ENCODE measurements around the gene RAP1GAP2. TPM values are rescaled to one million over a fixed set of nuclear protein-coding genes. Genes with fewer than 3 reads are reported as not detected.
A peak's percentile ranks its signal among the peaks of the same experiment; 100 is the strongest.

Gene RAP1GAP2
- total RNA-seq, 1 donor from 2014 or later = 30.4 TPM

DNA sequence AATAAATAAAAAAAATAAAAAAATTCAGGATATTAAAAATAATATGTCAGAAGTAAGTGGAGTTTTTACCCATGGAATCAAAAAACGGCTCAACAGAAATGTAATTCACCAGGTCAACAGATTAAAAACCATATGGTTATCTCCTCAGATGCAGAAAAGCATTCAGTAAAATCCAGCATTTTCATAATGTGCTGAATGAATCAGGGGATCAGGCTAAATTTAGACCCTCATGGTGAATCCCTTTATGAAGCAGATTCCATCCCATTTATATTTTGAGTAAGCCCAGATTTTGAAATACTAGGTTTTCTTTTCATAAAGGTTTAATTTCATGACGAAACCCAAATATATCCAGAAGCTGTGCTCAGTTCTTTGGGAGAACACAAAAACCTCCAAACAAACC is 182.8 kb downstream of the RAP1GAP2 start:
- TF ChIP-seq, protein P1, sequence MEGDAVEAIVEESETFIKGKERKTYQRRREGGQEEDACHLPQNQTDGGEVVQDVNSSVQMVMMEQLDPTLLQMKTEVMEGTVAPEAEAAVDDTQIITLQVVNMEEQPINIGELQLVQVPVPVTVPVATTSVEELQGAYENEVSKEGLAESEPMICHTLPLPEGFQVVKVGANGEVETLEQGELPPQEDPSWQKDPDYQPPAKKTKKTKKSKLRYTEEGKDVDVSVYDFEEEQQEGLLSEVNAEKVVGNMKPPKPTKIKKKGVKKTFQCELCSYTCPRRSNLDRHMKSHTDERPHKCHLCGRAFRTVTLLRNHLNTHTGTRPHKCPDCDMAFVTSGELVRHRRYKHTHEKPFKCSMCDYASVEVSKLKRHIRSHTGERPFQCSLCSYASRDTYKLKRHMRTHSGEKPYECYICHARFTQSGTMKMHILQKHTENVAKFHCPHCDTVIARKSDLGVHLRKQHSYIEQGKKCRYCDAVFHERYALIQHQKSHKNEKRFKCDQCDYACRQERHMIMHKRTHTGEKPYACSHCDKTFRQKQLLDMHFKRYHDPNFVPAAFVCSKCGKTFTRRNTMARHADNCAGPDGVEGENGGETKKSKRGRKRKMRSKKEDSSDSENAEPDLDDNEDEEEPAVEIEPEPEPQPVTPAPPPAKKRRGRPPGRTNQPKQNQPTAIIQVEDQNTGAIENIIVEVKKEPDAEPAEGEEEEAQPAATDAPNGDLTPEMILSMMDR (conservative IDR thresholded peaks at IDR 0.05; ENCODE audit: low read depth, low read length) = no peak
- no peak overlapping the region for H3K4me3 ChIP-seq (ENCODE audit: low read depth, low read length)
- no peak for DNase-seq (ENCODE audit: low read depth)

- no peak overlapping the region for H3K4me3 ChIP-seq (ENCODE audit: low read depth, low read length)
- DNase-seq (ENCODE audit: low read depth) = no peak
- TF ChIP-seq, protein P1 (conservative IDR thresholded peaks at IDR 0.05; ENCODE audit: low read depth, low read length) = no peak
Measured at GRCh38 chr17:2980211-2980903, 184.1 kb downstream of the RAP1GAP2 start.

DNA sequence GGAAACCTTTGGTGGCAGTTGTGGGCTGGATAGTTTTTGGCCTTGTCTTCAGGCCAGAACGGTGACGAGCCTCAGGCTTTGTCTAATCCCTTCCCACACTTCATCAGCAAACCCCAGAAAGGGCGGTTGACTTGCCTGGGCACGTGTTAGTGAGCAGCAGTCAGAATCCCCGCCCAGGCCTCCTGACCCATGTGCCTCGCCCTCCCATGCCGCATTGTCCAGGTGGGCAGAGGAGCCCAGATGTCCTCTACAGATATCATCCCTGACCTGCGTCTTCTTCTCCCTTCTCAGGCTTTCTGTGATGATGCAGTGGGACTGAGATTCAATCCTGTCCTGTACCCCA is 184.6 kb downstream of the RAP1GAP2 start:
- DNase-seq (ENCODE audit: low read depth) = no peak
- TF ChIP-seq, protein P1 (conservative IDR thresholded peaks at IDR 0.05; ENCODE audit: low read depth, low read length) = no peak
- no peak overlapping the region for H3K4me3 ChIP-seq (ENCODE audit: low read depth, low read length)

- no peak for DNase-seq (ENCODE audit: low read depth)
- H3K4me3 ChIP-seq (ENCODE audit: low read depth, low read length) = no peak overlapping the region
- TF ChIP-seq, protein P1 (conservative IDR thresholded peaks at IDR 0.05; ENCODE audit: low read depth, low read length) = no peak
Measured at GRCh38 chr17:2981325-2981724, 185.1 kb downstream of the RAP1GAP2 start.

DNA sequence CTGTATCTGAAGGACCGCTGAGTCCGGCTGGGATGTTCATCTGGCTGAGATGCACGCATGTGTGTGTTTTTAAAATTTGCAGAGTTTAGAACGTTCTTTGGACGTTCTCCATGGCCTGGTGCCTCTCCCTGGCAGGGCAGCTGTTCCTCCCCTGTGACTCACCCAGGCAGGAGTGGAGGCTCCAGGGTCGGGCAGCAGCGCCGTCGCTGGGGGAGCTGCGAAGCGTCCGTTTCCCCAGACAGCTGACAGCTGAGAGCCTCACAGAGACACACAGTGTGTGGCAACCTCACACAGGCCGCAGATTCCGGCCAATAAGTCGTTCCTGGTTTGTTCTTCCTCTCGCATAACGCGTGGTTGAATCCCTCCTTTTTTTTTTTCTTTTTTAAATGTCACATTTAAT is 186.6 kb downstream of the RAP1GAP2 start:
- TF ChIP-seq, protein P1 (conservative IDR thresholded peaks at IDR 0.05; ENCODE audit: low read depth, low read length) = peak; percentile 51
- peak overlapping the region; percentile 7 for H3K4me3 ChIP-seq (ENCODE audit: low read depth, low read length)
- peak; percentile 45 for DNase-seq (ENCODE audit: low read depth)

GRCh38 chr17:2983255-2983654 is 187.0 kb downstream of the RAP1GAP2 start:
- no peak for DNase-seq (ENCODE audit: low read depth)
- peak overlapping the region; percentile 7 for H3K4me3 ChIP-seq (ENCODE audit: low read depth, low read length)
- TF ChIP-seq, protein P1 (conservative IDR thresholded peaks at IDR 0.05; ENCODE audit: low read depth, low read length) = no peak

- DNase-seq (ENCODE audit: low read depth) = no peak
- H3K4me3 ChIP-seq (ENCODE audit: low read depth, low read length) = no peak overlapping the region
- TF ChIP-seq, protein P1 (conservative IDR thresholded peaks at IDR 0.05; ENCODE audit: low read depth, low read length) = no peak
Measured at GRCh38 chr17:2985318-2985717, 189.1 kb downstream of the RAP1GAP2 start.
